ENCODE data around the gene AGPAT3. TPM values are rescaled to one million over a fixed set of nuclear protein-coding genes. Genes with fewer than 3 reads are reported as not detected.
A peak's percentile ranks its signal among the peaks of the same experiment; 100 is the strongest.
"Not testable (repeated sequence)": the region's sequence is repeated elsewhere in the genome, so short reads cannot be mapped to it uniquely, and the experiment has no call there.

Gene AGPAT3
- total and polyA plus RNA-seq, 8 donors, result 13.6 to 49.6 (median 31.4) TPM

DNA sequence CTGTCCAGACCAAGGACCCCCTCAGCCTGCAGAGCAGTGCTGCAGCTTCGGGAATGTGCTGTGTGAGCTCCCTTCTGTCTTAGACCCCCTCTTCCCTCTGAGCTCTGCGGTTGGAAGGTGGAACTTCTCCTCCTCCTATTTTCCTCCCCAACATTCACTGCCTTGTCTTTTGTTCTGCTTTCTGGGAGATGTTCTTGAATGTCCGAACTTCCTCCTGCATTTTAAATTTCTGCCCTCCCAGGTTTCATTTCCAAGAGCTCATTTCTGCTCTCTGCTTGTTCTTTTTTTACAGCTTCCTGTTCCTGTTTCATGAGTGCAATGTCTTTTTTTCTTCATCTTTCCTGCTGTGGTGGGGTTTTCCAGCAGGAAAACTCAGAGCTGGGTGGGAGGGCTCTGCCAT is 46.3 kb upstream of the AGPAT3 start:
- ATAC-seq, result peak in 1 of 4 donors; percentile 26
- 83 to 84% methylated on average over 3 of the region's 3 CpGs for WGBS, 2 donors

DNA sequence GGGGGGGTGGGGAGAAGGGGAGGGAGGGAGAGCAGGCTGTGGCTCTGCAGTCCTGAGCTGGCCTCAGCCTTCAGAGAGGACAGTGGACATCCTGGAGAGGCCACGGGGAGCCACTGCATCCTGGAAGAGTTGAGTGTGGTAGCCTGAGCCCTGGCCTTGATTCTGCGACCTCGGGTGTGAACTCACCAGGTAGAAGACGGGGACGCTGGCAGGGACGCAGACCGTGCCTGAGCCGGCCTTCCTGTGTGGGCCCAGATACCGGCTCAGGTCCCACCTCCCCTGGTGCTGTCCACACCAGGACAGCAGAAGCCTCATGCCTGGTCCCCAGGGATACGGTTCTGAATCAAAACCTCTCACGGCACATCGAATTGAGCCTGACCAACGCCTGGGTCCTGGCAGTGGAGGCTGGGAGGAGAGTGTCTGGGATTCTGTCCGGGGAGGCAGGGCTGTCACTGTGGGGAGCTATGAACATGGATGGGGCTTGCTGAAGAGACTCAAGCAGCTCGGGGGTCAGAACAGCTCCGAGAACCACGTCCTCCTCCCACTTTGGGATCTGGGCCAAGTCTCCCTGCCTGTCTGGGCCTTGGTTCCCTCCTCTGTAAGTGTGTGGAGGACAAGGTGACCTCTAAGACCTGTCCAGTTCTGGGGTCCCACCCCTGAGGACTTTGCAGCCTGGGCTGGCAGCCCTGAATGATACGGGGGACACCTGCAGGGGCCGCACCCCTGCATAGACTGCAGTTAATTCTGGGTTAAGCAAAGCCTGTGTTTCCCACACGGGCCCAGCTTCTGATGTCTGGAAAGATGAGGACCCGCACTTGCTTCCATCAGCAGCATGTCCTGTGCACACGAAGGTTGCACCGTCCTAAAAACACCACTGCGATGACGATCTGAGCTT is 45.3 kb upstream of the AGPAT3 start:
- FAIRE-seq, result no peak
- no peak overlapping the region for H3K4me3 ChIP-seq
- H3K36me3 ChIP-seq, result no peaks in the 10 kb centered on the region
- intact Hi-C loops (cut with DNase I), result loop anchor here in 1 of 3 donors (10.0 kb wide), 1 partner anchor 125 kb away; no protein-coding TSS in a partner anchor
- H3K27me3 ChIP-seq, result no peaks in the 10 kb centered on the region
- TF ChIP-seq, protein P1, sequence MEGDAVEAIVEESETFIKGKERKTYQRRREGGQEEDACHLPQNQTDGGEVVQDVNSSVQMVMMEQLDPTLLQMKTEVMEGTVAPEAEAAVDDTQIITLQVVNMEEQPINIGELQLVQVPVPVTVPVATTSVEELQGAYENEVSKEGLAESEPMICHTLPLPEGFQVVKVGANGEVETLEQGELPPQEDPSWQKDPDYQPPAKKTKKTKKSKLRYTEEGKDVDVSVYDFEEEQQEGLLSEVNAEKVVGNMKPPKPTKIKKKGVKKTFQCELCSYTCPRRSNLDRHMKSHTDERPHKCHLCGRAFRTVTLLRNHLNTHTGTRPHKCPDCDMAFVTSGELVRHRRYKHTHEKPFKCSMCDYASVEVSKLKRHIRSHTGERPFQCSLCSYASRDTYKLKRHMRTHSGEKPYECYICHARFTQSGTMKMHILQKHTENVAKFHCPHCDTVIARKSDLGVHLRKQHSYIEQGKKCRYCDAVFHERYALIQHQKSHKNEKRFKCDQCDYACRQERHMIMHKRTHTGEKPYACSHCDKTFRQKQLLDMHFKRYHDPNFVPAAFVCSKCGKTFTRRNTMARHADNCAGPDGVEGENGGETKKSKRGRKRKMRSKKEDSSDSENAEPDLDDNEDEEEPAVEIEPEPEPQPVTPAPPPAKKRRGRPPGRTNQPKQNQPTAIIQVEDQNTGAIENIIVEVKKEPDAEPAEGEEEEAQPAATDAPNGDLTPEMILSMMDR (IDR thresholded peaks at IDR 0.05), result no peak
- H3K27ac ChIP-seq, result no peak overlapping the region
- H3K9me3 ChIP-seq, result no peaks in the 10 kb centered on the region
- DNase-seq, result peak in 2 of 6 donors; percentile 43 to 50
- WGBS, 2 donors, result 91 to 92% methylated on average over 24 to 25 of the region's 25 CpGs
- H3K4me1 ChIP-seq, result peaks cover 0 to under 1% (median 0%) of the 10 kb centered on the region in 3 donors
- no peak for ATAC-seq

More for the DNA sequence above, 46.3 kb upstream of the AGPAT3 start:
- no peaks in the 10 kb centered on the region for H3K36me3 ChIP-seq
- H3K9me3 ChIP-seq, result no peaks in the 10 kb centered on the region
- H3K4me1 ChIP-seq, result peaks cover 0 to 4% (median 0%) of the 10 kb centered on the region in 3 donors
- TF ChIP-seq, protein P1 (IDR thresholded peaks at IDR 0.05), result no peak
- H3K4me3 ChIP-seq, result no peak overlapping the region
- DNase-seq (peak in 1 of 6 donors; percentile 31), FAIRE-seq (no peak)
- intact Hi-C loops (cut with DNase I), result loop anchor here in 1 of 3 donors (10.0 kb wide), 1 partner anchor 126 kb away; no protein-coding TSS in a partner anchor
- no peaks in the 10 kb centered on the region for H3K27me3 ChIP-seq
- no peak overlapping the region for H3K27ac ChIP-seq

DNA sequence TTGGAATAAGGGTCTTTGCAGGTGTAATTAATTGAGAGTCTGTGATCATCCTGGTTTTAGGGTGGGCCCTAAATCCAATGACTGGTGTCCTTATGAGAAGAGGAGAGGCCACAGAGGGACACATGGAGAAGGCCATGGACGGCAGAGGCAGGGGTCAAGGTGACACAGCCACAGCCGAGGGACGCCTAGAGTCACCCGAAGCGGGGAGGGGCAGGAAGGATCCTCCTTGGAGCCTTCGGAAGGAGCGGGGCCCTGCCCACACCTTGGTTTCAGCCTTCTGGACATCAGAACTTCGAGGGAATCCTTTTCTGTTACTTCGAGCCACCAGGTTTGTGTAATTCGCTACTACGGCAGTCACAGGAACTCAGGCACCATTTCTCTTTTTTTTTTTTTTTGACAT is 44.6 kb upstream of the AGPAT3 start:
- 88 to 89% methylated on average over 11 of the region's 11 CpGs for WGBS, 2 donors
- FAIRE-seq (no peak), DNase-seq (peak in 1 of 6 donors; percentile 23), ATAC-seq (no peak)
- TF ChIP-seq, protein P1 (IDR thresholded peaks at IDR 0.05), result no peak
- H3K9me3 ChIP-seq, result no peaks in the 10 kb centered on the region
- H3K4me3 ChIP-seq, result no peak overlapping the region
- intact Hi-C loops (cut with DNase I), result no loop called here
- H3K27me3 ChIP-seq, result no peaks in the 10 kb centered on the region
- no peaks in the 10 kb centered on the region for H3K4me1 ChIP-seq
- H3K27ac ChIP-seq, result no peak overlapping the region
- H3K36me3 ChIP-seq, result no peaks in the 10 kb centered on the region

DNA sequence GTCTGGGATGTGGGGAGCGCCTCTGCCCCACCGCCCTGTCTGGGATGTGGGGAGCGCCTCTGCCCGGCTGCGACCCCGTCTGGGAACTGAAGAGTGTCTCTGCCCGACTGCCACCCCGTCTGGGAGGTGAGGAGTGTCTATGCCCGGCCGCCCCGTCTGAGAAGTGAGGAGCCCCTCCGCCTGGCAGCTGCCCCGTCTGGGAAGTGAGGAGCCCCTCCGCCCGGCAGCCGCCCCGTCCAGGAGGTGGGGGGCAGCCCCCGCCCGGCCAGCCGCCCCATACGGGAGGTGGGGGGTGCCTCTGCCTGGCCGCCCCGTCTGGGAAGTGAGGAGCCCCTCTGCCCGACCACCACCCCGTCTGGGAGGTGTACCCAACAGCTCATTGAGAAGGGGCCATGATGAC is 42.9 kb upstream of the AGPAT3 start:
- intact Hi-C loops (cut with DNase I); H3K27ac ChIP-seq; ATAC-seq; H3K4me3 ChIP-seq; H3K27me3 ChIP-seq; H3K4me1 ChIP-seq; FAIRE-seq; H3K9me3 ChIP-seq; H3K36me3 ChIP-seq: not testable (repeated sequence)
- DNase-seq, result peak in 2 of 6 donors; percentile 31 to 47
- 93 to 97% methylated on average over 23 to 25 of the region's 25 CpGs for WGBS, 2 donors

DNA sequence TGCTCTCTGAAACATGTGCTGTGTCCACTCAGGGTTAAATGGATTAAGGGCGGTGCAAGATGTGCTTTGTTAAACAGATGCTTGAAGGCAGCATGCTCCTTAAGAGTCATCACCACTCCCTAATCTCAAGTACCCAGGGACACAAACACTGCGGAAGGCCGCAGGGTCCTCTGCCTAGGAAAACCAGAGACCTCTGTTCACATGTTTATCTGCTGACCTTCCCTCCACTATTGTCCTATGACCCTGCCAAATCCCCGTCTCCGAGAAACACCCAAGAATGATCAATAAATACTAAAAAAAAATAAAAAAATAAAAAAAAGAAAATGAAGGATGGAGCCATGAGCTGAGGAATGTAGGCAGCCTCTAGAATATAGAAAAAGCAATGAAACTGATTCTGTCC is 42.3 kb upstream of the AGPAT3 start:
- FAIRE-seq; H3K27ac ChIP-seq; H3K4me3 ChIP-seq; ATAC-seq; H3K27me3 ChIP-seq; H3K4me1 ChIP-seq; intact Hi-C loops (cut with DNase I); H3K9me3 ChIP-seq; DNase-seq; H3K36me3 ChIP-seq: not testable (repeated sequence)
- WGBS, 2 donors, result 71 to 88% methylated on average over 2 of the region's 5 CpGs

Data from pancreas (tissue), 10 donors.